MM.1S (cell line): ENCODE data around the gene ZNF23.
A peak's percentile ranks its signal among the peaks of the same experiment; 100 is the strongest.

Experiments
- DNase-seq: peaks from one replicate; pipeline ENCODE4 v3.0.0-alpha.2; 2015
- H2AFZ ChIP-seq: fragments of 300-600 bp; sonication (generic); 2 replicates; pipeline ENCODE4 v1.6.0; 2016; ENCODE audit warnings: antibody characterized with exemption, low read length
- H3F3A ChIP-seq: fragments of 300-600 bp; sonication (generic); 2 replicates; pipeline ENCODE4 v1.6.1; 2016; ENCODE audit warnings: mild to moderate bottlenecking, antibody characterized with exemption, low read length, moderate library complexity, mixed read lengths; ENCODE audit not compliant: insufficient read depth
- H3K27ac ChIP-seq: fragments of 300-600 bp; sonication (generic); 2 replicates; pipeline ENCODE4 v1.5.1; 2016; ENCODE audit warnings: mild to moderate bottlenecking, low read length
- H3K27me3 ChIP-seq: fragments of 300-600 bp; sonication (generic); replicated peaks from 2 replicates; pipeline ENCODE4 v1.6.0; 2016; ENCODE audit warnings: low read length; ENCODE audit not compliant: insufficient read depth
- H3K36me3 ChIP-seq: fragments of 300-600 bp; sonication (generic); replicated peaks from 2 replicates; pipeline ENCODE4 v1.6.1; 2016; ENCODE audit warnings: mild to moderate bottlenecking, low read length, mixed read lengths; ENCODE audit not compliant: insufficient read depth
- H3K4me1 ChIP-seq: fragments of 300-600 bp; sonication (generic); 2 replicates; pipeline ENCODE4 v1.6.1; 2016; ENCODE audit warnings: low read length, mixed read lengths
- H3K4me2 ChIP-seq: fragments of 300-600 bp; sonication (generic); 2 replicates; pipeline ENCODE4 v1.6.0; 2016; ENCODE audit warnings: low read depth, low read length
- H3K4me3 ChIP-seq: fragments of 300-600 bp; sonication (generic); 2 replicates; pipeline ENCODE4 v1.5.1; 2016; ENCODE audit warnings: low read length, mixed read lengths
- H3K79me2 ChIP-seq: fragments of 300-600 bp; sonication (generic); 2 replicates; pipeline ENCODE4 v1.6.1; 2016; ENCODE audit warnings: mixed run types, low read length, mixed read lengths
- H3K9ac ChIP-seq: fragments of 300-600 bp; sonication (generic); 2 replicates; pipeline ENCODE4 v1.6.1; 2016; ENCODE audit warnings: low read length, mixed read lengths
- H3K9me2 ChIP-seq: fragments of 300-600 bp; sonication (generic); replicated peaks from 2 replicates; pipeline ENCODE4 v1.6.1; 2016; ENCODE audit warnings: mild to moderate bottlenecking, low read length, mixed read lengths; ENCODE audit not compliant: insufficient read depth
- H3K9me3 ChIP-seq: fragments of 300-600 bp; sonication (generic); replicated peaks from 2 replicates; pipeline ENCODE4 v1.6.1; 2016; ENCODE audit warnings: mild to moderate bottlenecking, low read length, mixed read lengths; ENCODE audit not compliant: insufficient read depth
- H4K20me1 ChIP-seq: fragments of 300-600 bp; sonication (generic); 2 replicates; pipeline ENCODE4 v1.6.1; 2016; ENCODE audit warnings: mild to moderate bottlenecking, low read length, moderate library complexity, mixed read lengths; ENCODE audit not compliant: insufficient read depth
- CTCF ChIP-seq: fragments of 300-600 bp; sonication (generic); IDR thresholded peaks from 2 replicates; pipeline ENCODE4 v1.5.1; 2016; ENCODE audit warnings: antibody characterized with exemption, low read length, mixed read lengths
- EZH2 ChIP-seq: fragments of 300-600 bp; sonication (generic); optimal IDR thresholded peaks from 2 replicates; pipeline ENCODE3; 2017; ENCODE audit warnings: low read depth, mild to moderate bottlenecking, antibody characterized with exemption, low read length, mixed read lengths
- EZH2phosphoT487 ChIP-seq: fragments of 300-600 bp; sonication (generic); IDR thresholded peaks from 2 replicates; pipeline ENCODE4 v1.6.1; 2018; ENCODE audit warnings: antibody characterized with exemption, low read length

The ZNF23 gene

GRCh38 chr16:71408536-71408935, 53.5 kb downstream of the ZNF23 start:
- Histone ChIP-seq H3K4me1 (no peaks in the 10 kb centered on the region; the same call in 1 of the 2 replicates), H3K9me2 (no peaks in the 10 kb centered on the region), H3K36me3 (no peaks in the 10 kb centered on the region), H3F3A (no peaks in the 10 kb centered on the region; the same call in 1 of the 2 replicates), H3K9ac (no peak overlapping the region), H3K9me3 (no peaks in the 10 kb centered on the region), H4K20me1 (no peaks in the 10 kb centered on the region), H3K79me2 (no peaks in the 10 kb centered on the region), H3K27ac (no peak overlapping the region), H3K27me3 (peaks cover 31% of the 10 kb centered on the region), H2AFZ (no peak overlapping the region), H3K4me3 (no peak overlapping the region), H3K4me2 (no peak overlapping the region)
- no peak for DNase-seq
- TF ChIP-seq EZH2phosphoT487, result no peak
- no peak for TF ChIP-seq EZH2
- no peak for TF ChIP-seq CTCF

DNA sequence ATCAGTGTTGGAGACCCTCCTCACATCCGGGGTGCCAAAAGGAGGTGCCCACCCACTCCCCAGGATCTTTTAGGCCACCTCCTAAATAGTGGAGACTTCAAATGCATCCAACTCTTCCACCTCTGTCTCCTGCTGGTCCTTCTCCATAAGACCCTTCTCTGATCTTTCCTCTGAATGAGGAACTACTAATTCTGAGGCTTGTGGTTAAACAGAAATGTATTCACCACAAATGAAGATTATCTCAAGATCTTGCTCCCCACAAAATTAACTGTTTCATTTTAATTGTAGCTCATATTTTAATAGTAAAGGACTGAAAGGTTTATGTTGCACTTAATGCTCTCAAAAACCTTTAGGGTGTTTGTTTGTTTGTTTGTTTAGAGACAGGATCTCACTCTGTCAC, 54.3 kb downstream of the ZNF23 start:
- no peaks in the 10 kb centered on the region; the same call in 1 of the 2 replicates for H3F3A ChIP-seq
- H2AFZ ChIP-seq, result no peak overlapping the region
- H3K79me2 ChIP-seq, result no peaks in the 10 kb centered on the region
- no peak overlapping the region for H3K27ac ChIP-seq
- no peak overlapping the region for H3K4me3 ChIP-seq
- H3K4me2 ChIP-seq, result no peak overlapping the region
- H3K36me3 ChIP-seq, result no peaks in the 10 kb centered on the region
- no peaks in the 10 kb centered on the region for H4K20me1 ChIP-seq
- peaks cover 31% of the 10 kb centered on the region for H3K27me3 ChIP-seq
- TF ChIP-seq CTCF (no peak), EZH2phosphoT487 (no peak), EZH2 (no peak)
- no peaks in the 10 kb centered on the region; the same call in 1 of the 2 replicates for H3K4me1 ChIP-seq
- DNase-seq, result no peak
- H3K9ac ChIP-seq, result no peak overlapping the region
- H3K9me2 ChIP-seq, result no peaks in the 10 kb centered on the region
- H3K9me3 ChIP-seq, result no peaks in the 10 kb centered on the region

- no peaks in the 10 kb centered on the region for H3K36me3 ChIP-seq
- H3K9ac ChIP-seq, result no peak overlapping the region
- no peaks in the 10 kb centered on the region for H3K9me2 ChIP-seq
- DNase-seq, result peak; percentile 23
- H3K27ac ChIP-seq, result no peak overlapping the region
- H3K27me3 ChIP-seq, result peaks cover 31% of the 10 kb centered on the region
- H4K20me1 ChIP-seq, result no peaks in the 10 kb centered on the region
- H3K9me3 ChIP-seq, result no peaks in the 10 kb centered on the region
- no peaks in the 10 kb centered on the region; the same call in 1 of the 2 replicates for H3F3A ChIP-seq
- no peaks in the 10 kb centered on the region; the same call in 1 of the 2 replicates for H3K4me1 ChIP-seq
- H3K79me2 ChIP-seq, result no peaks in the 10 kb centered on the region
- no peak overlapping the region for H2AFZ ChIP-seq
- no peak overlapping the region for H3K4me3 ChIP-seq
- no peak overlapping the region for H3K4me2 ChIP-seq
- TF ChIP-seq CTCF, result no peak
- no peak for TF ChIP-seq EZH2
- TF ChIP-seq EZH2phosphoT487, result no peak
Observed at GRCh38 chr16:71406724-71407123, 55.3 kb downstream of the ZNF23 start.
